Astrocyte of the spinal cord (primary cell): ENCODE data around the gene DHX15.

Experiments used
- DNase-seq: peaks from one replicate; pipeline ENCODE4 v3.0.0; 2011; ENCODE audit warnings: low read depth, low spot score
- H3K4me3 ChIP-seq: 2 replicates; pipeline ENCODE4 v1.5.1; 2011; ENCODE audit warnings: low read depth, mild to moderate bottlenecking, low read length, moderate library complexity
- CTCF ChIP-seq: IDR thresholded peaks from 2 replicates; pipeline ENCODE4 v1.5.1; 2012; ENCODE audit warnings: low read depth, mild to moderate bottlenecking, low read length, inconsistent platforms
- in situ Hi-C: cut with HindIII; loops from 2 replicates; pipeline ENCODE4 v1.10.0; 2017; ENCODE audit warnings: low sequenced_read_pairs

The DHX15 gene

GRCh38 chr4:24568425-24568824 lies 15.9 kb downstream of the DHX15 start:
- no peak for DNase-seq
- H3K4me3 ChIP-seq, result no peak overlapping the region
- in situ Hi-C loops, result no loop called here
- TF ChIP-seq CTCF, result no peak

GRCh38 chr4:24565054-24565453 lies 19.3 kb downstream of the DHX15 start:
- DNase-seq, result no peak
- no peak overlapping the region for H3K4me3 ChIP-seq
- in situ Hi-C loops, result no loop called here
- no peak for TF ChIP-seq CTCF

GRCh38 chr4:24564488-24564887 lies 19.9 kb downstream of the DHX15 start:
- DNase-seq, result no peak
- TF ChIP-seq CTCF, result no peak
- in situ Hi-C loops, result no loop called here
- no peak overlapping the region for H3K4me3 ChIP-seq

- in situ Hi-C loops, result no loop called here
- TF ChIP-seq CTCF, result no peak
- no peak for DNase-seq
- no peak overlapping the region for H3K4me3 ChIP-seq
These were observed 22.8 kb downstream of the DHX15 start for GRCh38 chr4:24561438-24562139.

- TF ChIP-seq CTCF, result no peak
- H3K4me3 ChIP-seq, result no peak overlapping the region
- in situ Hi-C loops, result no loop called here
- peak; percentile 52 for DNase-seq
These were observed 23.4 kb downstream of the DHX15 start for GRCh38 chr4:24560868-24561368.

GRCh38 chr4:24559889-24560288 lies 24.5 kb downstream of the DHX15 start:
- in situ Hi-C loops, result no loop called here
- DNase-seq, result no peak
- no peak for TF ChIP-seq CTCF
- H3K4me3 ChIP-seq, result no peak overlapping the region
